Measurements from ENCODE around the gene MTUS2. TPM values are rescaled to one million over a fixed set of nuclear protein-coding genes. Genes with fewer than 3 reads are reported as not detected.

MTUS2 gene
- total RNA-seq, 1 experiment from 2014 or later: 0.35 TPM

- peaks cover 82% of the 10 kb centered on the region for H3K27me3 Mint-ChIP-seq (ENCODE audit: low read depth)
- no CpG with 5 or more reads among the region's 3 CpGs for WGBS (ENCODE audit: extremely low coverage, insufficient read length, low lambda C conversion rate)
Measured at GRCh38 chr13:28822801-28823200, 2.7 kb downstream of the MTUS2 start.

More at GRCh38 chr13:28822801-28823200, 2.7 kb downstream of the MTUS2 start:
- no peak overlapping the region for H3K4ac ChIP-seq (ENCODE audit: low read depth, low read length)
- H4K91ac ChIP-seq (ENCODE audit: insufficient read length, low read depth, low read length): no peak overlapping the region
- no peaks in the 10 kb centered on the region for H3K79me2 ChIP-seq (ENCODE audit: insufficient read depth, low read length)
- DNase-seq: no peak
- peaks cover 0 to 5% (median 5%) of the 10 kb centered on the region in 3 experiments; a peak in 5 of 7 replicates for H3K36me3 Mint-ChIP-seq (ENCODE audit: insufficient read depth in 1 of 3, low read depth in 3 of 3)
- H2BK12ac ChIP-seq (ENCODE audit: insufficient read length, low read depth, low read length): no peak overlapping the region
- H3K9ac ChIP-seq (ENCODE audit: extremely low read depth, insufficient read length, low read length): no peak overlapping the region
- no peaks in the 10 kb centered on the region for H3K4me1 ChIP-seq (ENCODE audit: insufficient read depth, low read length)
- H3K18ac ChIP-seq (ENCODE audit: insufficient read length, low read depth, low read length): no peak overlapping the region
- no peaks in the 10 kb centered on the region for H4K20me1 ChIP-seq (ENCODE audit: control insufficient read depth, insufficient read depth, insufficient read length)
- H3K9me3 ChIP-seq (ENCODE audit: control insufficient read depth, low read depth, low read length): no peaks in the 10 kb centered on the region
- no peak for TF ChIP-seq CTCF (conservative IDR thresholded peaks at IDR 0.05)
- no peak overlapping the region for H3K23ac ChIP-seq (ENCODE audit: insufficient read length, low read depth, low read length)
- peaks cover 8 to 11% of the 10 kb centered on the region in 2 experiments; a peak in 3 of 4 replicates for H3K4me1 Mint-ChIP-seq
- no peaks in the 10 kb centered on the region for H3K79me1 ChIP-seq (ENCODE audit: insufficient read depth, low read depth, low read length, poor library complexity, severe bottlenecking)
- H3K4me2 ChIP-seq (ENCODE audit: insufficient read depth, insufficient read length, low read length): no peak overlapping the region
- no peak overlapping the region for H3K27ac ChIP-seq (ENCODE audit: insufficient read length, low read depth, low read length)
- H2BK5ac ChIP-seq (ENCODE audit: insufficient read length, low read length): no peak overlapping the region
- peaks cover 11% of the 10 kb centered on the region for H3K23me2 ChIP-seq (ENCODE audit: insufficient read length, low read depth, low read length, poor library complexity, severe bottlenecking)
- H4K5ac ChIP-seq (ENCODE audit: insufficient read length, low read depth, low read length): no peak overlapping the region
- no peak overlapping the region for H4K8ac ChIP-seq (replicated peaks; ENCODE audit: insufficient read length, low read depth, low read length)
- no peak overlapping the region for H3T11ph ChIP-seq (ENCODE audit: low read length)
- H2AFZ ChIP-seq (ENCODE audit: low read length): no peak overlapping the region
- no peak overlapping the region for H2BK120ac ChIP-seq (ENCODE audit: low read depth, low read length, poor library complexity, severe bottlenecking)
- no peak overlapping the region for H3K14ac ChIP-seq (ENCODE audit: insufficient read depth, low read length)
- no peak overlapping the region for H3K56ac ChIP-seq (ENCODE audit: insufficient read length, low read depth, low read length)
- H2AK5ac ChIP-seq (ENCODE audit: insufficient read length, low read length): no peak overlapping the region
- H3K27me3 ChIP-seq (ENCODE audit: insufficient read depth, low read length): peaks cover 17% of the 10 kb centered on the region
- no peak overlapping the region for H2BK20ac ChIP-seq (ENCODE audit: low read depth, low read length, poor library complexity, severe bottlenecking)
- H3K27ac Mint-ChIP-seq: no peak overlapping the region
- peaks cover 11 to 20% of the 10 kb centered on the region in 2 experiments for H3K9me3 Mint-ChIP-seq
- H2BK15ac ChIP-seq (ENCODE audit: low read depth, low read length): no peak overlapping the region
- H3K4me3 Mint-ChIP-seq: no peak overlapping the region

Measured in H9 (cell line).